Heart left ventricle (tissue), 16 donors: ENCODE results near the gene WDR76. TPM values are rescaled to one million over a fixed set of nuclear protein-coding genes. Genes with fewer than 3 reads are reported as not detected.
"Not testable (repeated sequence)": the region's sequence is repeated elsewhere in the genome, so short reads cannot be mapped to it uniquely, and the experiment has no call there.

ENCODE experiments used
- ATAC-seq, 4 donors: fragments of 200-7000 bp; cut with Tn5 transposase; one replicate each; pipeline ENCODE4 v1.9.1; 2020 to 2022; ENCODE audit warnings: moderate library complexity in 4 of 4, mild to moderate bottlenecking in 3 of 4, moderate number of reproducible peaks in 1 of 4
- DNase-seq, 5 donors: peaks; one replicate each; pipeline ENCODE4 v3.0.0-alpha.2; 2020
- H3K27ac ChIP-seq, 12 donors: fragments of 200-600 bp; sonication (generic) in 4 of 12; one replicate each; pipeline versions ENCODE4 v1.5.0 to v1.8.0; 2016 to 2022; ENCODE audit warnings: mild to moderate bottlenecking in 2 of 12
- H3K27me3 ChIP-seq, 9 donors: fragments of 200-600 bp; sonication (generic) in 2 of 9; one replicate each; pipeline versions ENCODE4 v1.5.1 to v1.8.0; 2016 to 2022; ENCODE audit warnings: mild to moderate bottlenecking in 3 of 9
- H3K36me3 ChIP-seq, 9 donors: fragments of 200-600 bp; sonication (generic) in 2 of 9; one replicate each; pipeline versions ENCODE4 v1.5.0 to v1.8.0; 2018 to 2022; ENCODE audit warnings: mild to moderate bottlenecking in 2 of 9
- H3K4me1 ChIP-seq, 12 donors: fragments of 200-600 bp; sonication (generic) in 4 of 12; one replicate each; pipeline versions ENCODE4 v1.5.0 to v1.8.0; 2016 to 2022; ENCODE audit warnings: mild to moderate bottlenecking in 3 of 12
- H3K4me3 ChIP-seq, 12 donors: fragments of 200-600 bp; sonication (generic) in 4 of 12; one replicate each; pipeline versions ENCODE4 v1.5.0 to v1.8.0; 2017 to 2022; ENCODE audit warnings: mild to moderate bottlenecking in 9 of 12, moderate library complexity in 4 of 12
- H3K9me3 ChIP-seq, 12 donors: fragments of 200-600 bp; sonication (generic) in 4 of 12; one replicate each; pipeline versions ENCODE4 v1.5.0 to v1.8.0; 2016 to 2022; ENCODE audit warnings: mild to moderate bottlenecking in 1 of 12
- CTCF ChIP-seq, 12 donors: fragments of 200-600 bp; sonication (generic) in 4 of 12; IDR thresholded peaks; one replicate each; pipeline versions ENCODE4 v1.5.0 to v1.8.0; 2018 to 2022; ENCODE audit warnings: antibody characterized with exemption in 12 of 12, mild to moderate bottlenecking in 5 of 12
- POLR2A ChIP-seq, 2 donors: fragments of 450-650 bp; IDR thresholded peaks; one replicate each; pipeline ENCODE4 v1.6.1; 2017; ENCODE audit warnings: antibody characterized with exemption in 2 of 2, mild to moderate bottlenecking in 2 of 2, moderate library complexity in 2 of 2
- WGBS, 4 donors: extraction: QIAGEN DNeasy Blood & Tissue Kit in 2 of 4; methylation state at CpG; one replicate each; pipeline versions ENCODE4 v1.1.5 to v1.1.7; 2013 to 2018; 5-methylcytosine and 5-hydroxymethylcytosine counted together
- intact Hi-C, 10 donors: fragments of 100-400 bp; cut with DNase I; formaldehyde crosslinking; loops; one replicate each; pipeline versions ENCODE4 v1.11.1 to v1.14.2; 2022
- polyA plus RNA-seq, 2 donors: library from polyadenylated mRNA; stranded (reverse); fragments of 200-250 nt; gene quantifications; one replicate each; pipeline ENCODE4 v1.2.3, GENCODE V29; 2013
- total RNA-seq, 9 donors: library from RNA; depleted of rRNA in 2 of 9; stranded (reverse); fragments of >200 nt in 2 of 9; fragmentation: NEBNext Ultra II Directional in 3 of 9; extraction: Animal tissue kit (Norgen Biotek cat#: 25700) in 3 of 9; gene quantifications; one replicate each; pipeline versions ENCODE4 v1.1.0 to v1.2.4, GENCODE V29; 2016 to 2023
- donor health status: ischemic (EF 13 %, LVEDD 7.1; RV severe dilation, severe dysfunction).
- donor health status: healthy with polysubstance abuse.
- donor health status: DM: no; HTN: yes; CAD: no.
- donor health status: DM: no; HTN: no; CAD: no.
- donor health status: ischemic (EF 25% LVEDD 6.9; RV normal size, moderate dysfunction).
- donor health status: ischemic (EF 25% LVEDD 5.7; RV mildly dilated, moderate dysfunction).
- donor health status: healthy.
- donor health status: DM: yes; HTN: yes; CAD: no.
- donor health status: ischemic (EF 35%, LVEDD 5.7; RV mildly dilated, moderate dysfunction).
- donor health status: nonischemic (EF 11% LVEDD 7.7; RV severe dilation, severe dysfunction).
- donor health status: DM: yes; HTN: yes; CAD: no.
- donor health status: PGD.
- donor health status: ischemic (EF 29% LVEDD 5.4; RV normal size, mild dysfunction).
- donor health status: nonischemic (EF 23%, LVEDD 6.1; RV moderate dilation, normal function).

WDR76 gene
- total and polyA plus RNA-seq, 11 donors = 0.52 to 7.4 (median 1.3) TPM

- Histone ChIP-seq H3K36me3 (peaks cover 0 to 52% (median 14%) of the 10 kb centered on the region in 9 donors), H3K27me3 (no peaks in the 10 kb centered on the region), H3K4me3 (no peak overlapping the region), H3K27ac (no peak overlapping the region), H3K9me3 (no peaks in the 10 kb centered on the region), H3K4me1 (no peaks in the 10 kb centered on the region)
- ATAC-seq (no peak), DNase-seq (no peak)
- intact Hi-C loops = no loop called here
- WGBS, 4 donors = 92 to 95% (median 93%) methylated on average over 6 of the region's 6 CpGs
- TF ChIP-seq POLR2A (IDR thresholded peaks at IDR 0.05) (no peak), CTCF (IDR thresholded peaks at IDR 0.05) (no peak)
These were observed 28.0 kb downstream of the WDR76 start for GRCh38 chr15:43854801-43855200.

- intact Hi-C loops = no loop called here
- Histone ChIP-seq H3K27me3 (no peaks in the 10 kb centered on the region), H3K4me1 (no peaks in the 10 kb centered on the region), H3K9me3 (no peaks in the 10 kb centered on the region), H3K4me3 (no peak overlapping the region), H3K36me3 (peaks cover 0 to 71% (median 8%) of the 10 kb centered on the region in 9 donors), H3K27ac (no peak overlapping the region)
- TF ChIP-seq POLR2A (IDR thresholded peaks at IDR 0.05) (no peak), CTCF (IDR thresholded peaks at IDR 0.05) (no peak)
- 75 to 85% (median 83%) methylated on average over 4 of the region's 4 CpGs for WGBS, 4 donors
- no peak for DNase-seq
- ATAC-seq = no peak
These were observed 32.7 kb downstream of the WDR76 start for GRCh38 chr15:43859546-43859945.

- H3K27ac ChIP-seq, H3K4me1 ChIP-seq, intact Hi-C loops, DNase-seq, H3K9me3 ChIP-seq, H3K27me3 ChIP-seq, ATAC-seq, H3K4me3 ChIP-seq: not testable (repeated sequence)
- WGBS, 4 donors = 91 to 97% (median 95%) methylated on average over 10 of the region's 10 CpGs
- peaks cover 0 to 52% (median 19%) of the 10 kb centered on the region in 9 donors for H3K36me3 ChIP-seq
These were observed 39.8 kb downstream of the WDR76 start for GRCh38 chr15:43866636-43867035.

- H3K4me1 ChIP-seq = peaks cover 0 to 8% (median 2%) of the 10 kb centered on the region in 12 donors
- ATAC-seq (no peak), DNase-seq (no peak)
- H3K9me3 ChIP-seq = no peaks in the 10 kb centered on the region
- intact Hi-C loops = no loop called here
- H3K27ac ChIP-seq = no peak overlapping the region
- 91 to 95% (median 92%) methylated on average over 5 of the region's 5 CpGs for WGBS, 4 donors
- no peak for TF ChIP-seq CTCF (IDR thresholded peaks at IDR 0.05)
- H3K27me3 ChIP-seq = no peaks in the 10 kb centered on the region
- H3K36me3 ChIP-seq = peaks cover 0 to 54% (median 21%) of the 10 kb centered on the region in 9 donors
- H3K4me3 ChIP-seq = no peak overlapping the region
These were observed 40.3 kb downstream of the WDR76 start for GRCh38 chr15:43867096-43867495.

- Histone ChIP-seq H3K27me3 (no peaks in the 10 kb centered on the region), H3K9me3 (no peaks in the 10 kb centered on the region), H3K27ac (no peak overlapping the region), H3K4me1 (peaks cover 0 to 20% (median 2%) of the 10 kb centered on the region in 12 donors), H3K4me3 (no peak overlapping the region), H3K36me3 (peaks cover 0 to 68% (median 23%) of the 10 kb centered on the region in 9 donors)
- intact Hi-C loops = no loop called here
- no peak for TF ChIP-seq POLR2A (IDR thresholded peaks at IDR 0.05)
- TF ChIP-seq CTCF (IDR thresholded peaks at IDR 0.05) = no peak
- no peak for DNase-seq
- ATAC-seq = no peak
- 76 to 88% (median 83%) methylated on average over 2 of the region's 2 CpGs for WGBS, 4 donors
These were observed 41.6 kb downstream of the WDR76 start for GRCh38 chr15:43868406-43868805.
